HG03039 (cell line): ENCODE results near the gene ZFYVE28.
"Not testable (repeated sequence)": the region's sequence is repeated elsewhere in the genome, so short reads cannot be mapped to it uniquely, and the experiment has no call there.

Source experiments
- ATAC-seq: cut with Tn5 transposase; IDR thresholded peaks from one replicate; pipeline ENCODE4 v1.9.1; 2021; ENCODE audit warnings: mild to moderate bottlenecking, moderate library complexity; ENCODE audit not compliant: unreplicated experiment

Gene ZFYVE28

DNA sequence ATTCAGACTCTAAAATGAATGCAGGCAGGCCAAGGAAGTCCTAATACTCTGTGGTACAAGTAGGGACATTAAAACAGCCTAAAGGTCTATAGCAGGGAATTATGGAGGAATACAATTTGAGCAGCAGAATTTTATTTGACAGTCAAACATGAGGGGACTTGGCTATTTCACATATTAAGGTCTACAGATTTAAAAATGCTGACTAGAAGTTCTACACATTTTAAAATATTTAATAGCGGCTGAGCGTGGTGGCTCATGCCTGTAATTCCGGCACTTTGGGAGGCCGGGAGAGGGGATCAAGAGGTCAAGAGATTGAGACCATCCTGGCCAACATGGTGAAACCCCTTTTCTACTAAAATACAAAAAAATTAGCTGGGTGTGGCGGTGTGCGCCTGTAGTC lies 187.4 kb downstream of the ZFYVE28 start:
- ATAC-seq, result no peak

DNA sequence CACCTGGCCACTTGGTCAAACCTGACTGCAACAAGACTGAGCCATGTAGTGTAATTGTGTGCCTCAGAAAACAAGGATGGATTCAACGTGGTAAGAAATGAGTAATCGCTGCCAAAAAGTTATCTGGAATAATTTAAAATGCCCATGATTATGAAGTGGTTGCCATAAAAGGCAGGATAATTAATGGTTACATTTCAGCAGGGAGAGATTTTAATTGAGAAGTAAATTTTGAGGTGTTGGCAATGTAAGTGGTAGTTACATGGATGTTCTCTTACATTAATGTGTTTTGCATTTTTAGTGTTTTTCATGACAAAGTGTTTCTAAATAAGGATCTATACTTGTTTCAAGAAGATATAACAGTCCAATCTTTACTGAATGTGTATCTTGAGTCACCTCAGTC lies 192.2 kb downstream of the ZFYVE28 start:
- no peak for ATAC-seq

DNA sequence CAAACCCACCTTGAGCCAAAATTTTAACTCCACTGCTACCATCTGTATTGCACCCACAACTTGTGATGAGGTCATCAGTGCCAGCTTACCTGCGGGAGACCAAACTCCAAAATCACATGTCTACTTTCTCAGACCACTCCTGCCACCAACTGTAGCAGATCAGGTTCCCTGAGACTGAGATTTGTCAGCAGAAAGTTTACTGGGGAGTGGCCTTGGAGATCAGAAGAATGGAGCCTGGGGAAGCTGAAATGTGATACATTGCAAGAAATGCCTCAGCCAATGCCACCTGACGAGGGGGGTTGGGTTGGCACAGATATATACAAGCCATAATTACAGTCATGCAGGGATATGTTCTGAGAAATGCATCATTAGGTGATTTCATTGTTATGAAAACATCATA lies 195.6 kb downstream of the ZFYVE28 start:
- ATAC-seq, result no peak

DNA sequence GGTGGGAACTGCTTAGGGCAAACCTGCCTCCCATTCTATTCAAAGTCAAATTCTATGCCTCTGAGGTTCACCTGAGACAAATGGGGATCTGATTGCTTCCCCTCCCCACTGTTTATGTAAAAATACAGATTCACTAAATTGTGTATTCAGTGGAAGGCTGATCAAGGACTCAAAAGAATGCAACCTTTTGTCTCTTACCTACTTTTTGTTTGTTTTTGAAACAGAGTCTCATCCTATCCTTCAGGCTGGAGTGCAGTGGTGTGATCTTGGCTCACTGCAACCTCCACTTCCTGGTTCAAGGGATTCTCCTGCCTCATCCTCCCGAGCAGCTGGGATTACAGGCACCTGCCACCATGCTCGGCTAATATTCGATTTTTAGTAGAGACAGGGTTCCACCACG lies 197.1 kb downstream of the ZFYVE28 start:
- ATAC-seq, result not testable (repeated sequence)

DNA sequence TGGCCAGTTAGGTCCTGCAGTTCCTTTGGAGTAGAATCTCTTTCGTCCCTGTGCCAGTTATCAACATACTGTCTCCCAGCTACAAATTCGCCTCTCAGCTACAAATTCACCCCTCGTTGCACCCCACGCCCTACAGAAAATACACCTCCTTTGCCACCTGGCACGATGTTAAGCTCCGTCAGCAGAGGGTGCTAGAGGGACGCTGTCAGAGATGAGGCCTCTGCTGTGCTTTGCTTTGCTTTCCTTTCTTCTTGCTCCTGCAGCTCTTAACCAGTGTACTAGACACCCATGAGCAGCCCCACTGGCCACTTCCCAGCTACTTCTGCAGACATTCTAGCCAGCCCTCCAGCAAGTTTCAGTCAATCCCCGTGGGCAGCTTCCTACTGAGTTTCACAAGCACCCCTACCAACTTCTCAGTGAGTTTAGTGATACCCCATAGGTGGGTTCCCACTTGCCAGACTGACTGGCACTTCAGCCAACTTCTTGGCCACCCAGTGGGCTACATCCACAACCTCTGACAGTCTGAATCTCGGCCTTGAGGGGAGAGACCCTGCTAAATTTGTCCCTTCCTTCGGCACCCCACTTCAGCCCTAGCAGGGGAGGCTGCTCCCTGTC lies 198.3 kb downstream of the ZFYVE28 start:
- no peak for ATAC-seq
